GM10847 (cell line): ENCODE data around the gene RPS6KA6.

Experiments used
- POLR2A ChIP-seq: IDR thresholded peaks from 2 replicates; pipeline ENCODE4 v1.6.1; 2011; ENCODE audit not compliant: insufficient read length; ENCODE audit errors: extremely low read depth

The RPS6KA6 gene

DNA sequence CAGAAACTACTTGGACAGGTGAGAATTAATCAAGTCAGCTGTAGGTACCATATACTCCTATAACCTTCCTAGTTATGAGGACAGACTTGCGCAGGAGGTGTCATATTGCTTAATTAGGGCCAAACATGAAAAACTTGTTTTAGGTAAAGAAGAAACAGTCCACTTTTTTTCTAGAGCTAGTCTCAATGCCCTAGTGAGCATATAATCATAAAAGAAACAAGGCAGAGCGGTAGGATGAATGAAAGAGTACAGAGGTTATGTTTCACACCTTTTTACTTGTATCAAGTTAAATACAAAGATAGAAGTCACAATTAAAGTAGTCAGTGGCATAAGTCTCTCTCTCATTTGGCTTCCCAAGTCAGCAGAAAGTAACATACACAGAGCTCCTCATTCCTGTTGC lies 88.9 kb downstream of the RPS6KA6 start:
- TF ChIP-seq POLR2A, result no peak

DNA sequence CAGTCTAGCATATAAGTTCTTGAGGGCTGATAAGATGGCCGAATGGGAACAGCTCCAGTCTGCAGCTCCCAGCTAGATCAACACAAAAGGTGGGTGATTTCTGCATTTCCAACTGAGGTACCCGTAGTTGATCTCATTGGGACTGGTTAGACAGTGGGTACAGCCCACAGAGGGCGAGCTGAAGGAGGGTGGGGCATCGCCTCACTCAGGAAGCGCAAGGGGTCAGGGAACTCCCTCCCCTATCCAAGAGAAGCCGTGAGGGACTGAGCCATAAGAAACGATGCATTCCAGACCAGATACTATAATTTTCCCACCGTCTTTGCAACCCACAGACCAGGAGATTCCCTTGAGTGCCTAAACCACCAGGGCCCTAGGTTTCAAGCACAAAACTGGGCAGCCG lies 109.0 kb downstream of the RPS6KA6 start:
- TF ChIP-seq POLR2A, result no peak

GRCh38 chrX:84064814-84065213 lies 123.2 kb downstream of the RPS6KA6 start:
- TF ChIP-seq POLR2A, result no peak

GRCh38 chrX:84064164-84064563 lies 123.8 kb downstream of the RPS6KA6 start:
- TF ChIP-seq POLR2A, result no peak

DNA sequence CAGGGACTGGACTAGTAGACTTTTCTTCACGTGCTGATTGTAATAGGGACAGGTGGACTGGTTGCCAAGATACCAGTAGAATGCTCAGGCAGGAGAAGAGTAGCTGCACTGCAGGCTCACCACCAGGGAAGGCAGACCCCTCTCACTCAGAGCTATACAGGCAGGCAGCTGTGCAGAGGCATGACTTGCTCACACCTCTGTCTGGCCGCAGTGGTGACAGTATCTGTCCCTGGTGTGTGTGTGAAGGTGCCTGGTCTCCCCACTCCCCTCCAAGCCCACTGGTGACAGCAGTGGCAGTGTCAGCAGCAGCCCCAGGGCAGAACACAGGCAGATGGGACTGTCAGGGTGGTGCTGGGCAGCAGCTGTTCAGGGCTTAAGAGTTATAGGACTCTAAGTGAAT lies 140.7 kb downstream of the RPS6KA6 start:
- TF ChIP-seq POLR2A, result no peak

- TF ChIP-seq POLR2A, result no peak
Observed at GRCh38 chrX:84046403-84046984, 141.5 kb downstream of the RPS6KA6 start.

- TF ChIP-seq POLR2A, result no peak
Observed at GRCh38 chrX:84044051-84044450, 143.9 kb downstream of the RPS6KA6 start.
